B cell (primary cell): ENCODE data around the gene FBN2.

ENCODE experiments used
- CTCF ChIP-seq: fragments of 200-600 bp; IDR thresholded peaks from one replicate; pipeline ENCODE4 v1.8.0; 2022; ENCODE audit warnings: antibody characterized with exemption, mild to moderate bottlenecking
- EZH2 ChIP-seq: IDR thresholded peaks from 2 replicates; pipeline ENCODE4 v1.6.1; 2012; ENCODE audit warnings: borderline replicate concordance, low read depth, mild to moderate bottlenecking, moderate library complexity, low read length; ENCODE audit not compliant: insufficient read depth, poor library complexity, severe bottlenecking

- TF ChIP-seq CTCF (no peak), EZH2 (no peak)
These were observed 209.6 kb downstream of the FBN2 start for GRCh38 chr5:128328446-128328845.
